ENCODE measurements around the gene SNCB.

SNCB gene

GRCh38 chr5:176661676-176662075 is 31.3 kb upstream of the SNCB start:
- in situ Hi-C loops (cut with HindIII; ENCODE audit: low sequenced_read_pairs): no loop called here
- no peak for TF ChIP-seq CTCF (IDR thresholded peaks at IDR 0.05; ENCODE audit: low read depth, low read length, missing control alignments)
- no peak overlapping the region for H3K4me3 ChIP-seq (ENCODE audit: low read depth, low read length)
- no peak for DNase-seq (ENCODE audit: low read depth)

- in situ Hi-C loops (cut with HindIII; ENCODE audit: low sequenced_read_pairs): no loop called here
- peak; percentile 42 for DNase-seq (ENCODE audit: low read depth)
- H3K4me3 ChIP-seq (ENCODE audit: low read depth, low read length): no peak overlapping the region
- peak; percentile 96 for TF ChIP-seq CTCF (IDR thresholded peaks at IDR 0.05; ENCODE audit: low read depth, low read length, missing control alignments)
Measured at GRCh38 chr5:176660860-176661641, 30.7 kb upstream of the SNCB start.

GRCh38 chr5:176660530-176660859 is 30.2 kb upstream of the SNCB start:
- in situ Hi-C loops (cut with HindIII; ENCODE audit: low sequenced_read_pairs): no loop called here
- no peak overlapping the region for H3K4me3 ChIP-seq (ENCODE audit: low read depth, low read length)
- DNase-seq (ENCODE audit: low read depth): no peak
- no peak for TF ChIP-seq CTCF (IDR thresholded peaks at IDR 0.05; ENCODE audit: low read depth, low read length, missing control alignments)

GRCh38 chr5:176659860-176660461 is 29.6 kb upstream of the SNCB start:
- no peak overlapping the region for H3K4me3 ChIP-seq (ENCODE audit: low read depth, low read length)
- TF ChIP-seq CTCF (IDR thresholded peaks at IDR 0.05; ENCODE audit: low read depth, low read length, missing control alignments): no peak
- DNase-seq (ENCODE audit: low read depth): no peak
- in situ Hi-C loops (cut with HindIII; ENCODE audit: low sequenced_read_pairs): no loop called here

- in situ Hi-C loops (cut with HindIII; ENCODE audit: low sequenced_read_pairs): no loop called here
- no peak for TF ChIP-seq CTCF (IDR thresholded peaks at IDR 0.05; ENCODE audit: low read depth, low read length, missing control alignments)
- DNase-seq (ENCODE audit: low read depth): no peak
- no peak overlapping the region for H3K4me3 ChIP-seq (ENCODE audit: low read depth, low read length)
Measured at GRCh38 chr5:176659512-176659839, 29.1 kb upstream of the SNCB start.

GRCh38 chr5:176658817-176659511 is 28.6 kb upstream of the SNCB start:
- H3K4me3 ChIP-seq (ENCODE audit: low read depth, low read length): no peak overlapping the region
- peak; percentile 66 for DNase-seq (ENCODE audit: low read depth)
- in situ Hi-C loops (cut with HindIII; ENCODE audit: low sequenced_read_pairs): no loop called here
- TF ChIP-seq CTCF (IDR thresholded peaks at IDR 0.05; ENCODE audit: low read depth, low read length, missing control alignments): no peak
